ENCODE measurements around the gene TOMM40.

Gene TOMM40

DNA sequence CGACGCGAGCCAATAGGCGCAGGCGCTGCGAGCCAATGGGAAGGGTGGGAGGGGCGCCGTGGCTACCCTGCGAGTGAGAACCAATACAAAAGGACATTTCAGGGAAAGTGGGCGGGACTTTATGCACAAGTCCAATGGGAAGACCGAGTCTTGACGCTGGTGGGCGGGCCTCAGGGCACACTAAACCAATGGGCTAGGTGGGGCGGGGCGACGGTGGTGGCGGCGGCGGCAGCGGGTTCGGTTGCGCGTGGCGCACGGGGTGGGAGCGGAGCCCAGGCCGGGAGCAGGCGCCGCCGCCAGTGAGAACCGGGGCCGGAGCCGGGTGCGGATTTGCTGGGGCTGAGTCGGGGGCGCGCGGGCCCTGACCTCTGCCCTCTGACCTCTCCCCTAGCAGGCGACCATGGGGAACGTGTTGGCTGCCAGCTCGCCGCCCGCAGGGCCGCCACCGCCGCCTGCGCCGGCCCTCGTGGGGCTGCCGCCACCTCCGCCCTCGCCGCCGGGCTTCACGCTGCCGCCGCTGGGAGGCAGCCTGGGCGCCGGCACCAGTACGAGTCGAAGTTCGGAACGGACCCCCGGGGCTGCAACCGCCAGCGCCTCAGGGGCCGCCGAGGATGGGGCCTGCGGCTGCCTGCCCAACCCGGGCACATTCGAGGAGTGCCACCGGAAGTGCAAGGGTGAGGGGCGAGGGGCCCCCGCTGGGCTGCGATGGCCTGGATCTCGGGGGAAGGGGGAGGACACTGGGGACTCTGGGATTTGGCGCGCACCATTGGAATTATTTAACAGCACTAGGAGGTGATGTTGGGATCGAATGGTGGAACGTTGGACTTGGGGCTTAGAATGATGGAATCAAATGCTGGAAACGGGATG is at the start of gene TOMM40:
TOMM40 (plus strand) TSS at position 239 of the 867 bp plus-strand sequence; CDS start at position 401, 162 bp downstream.
- Histone ChIP-seq H3K9ac (ENCODE audit: low read length) (peak within 1 kb of the TSS; percentile 79), H3K27me3 (ENCODE audit: control insufficient read depth, insufficient read depth, low read length) (no peaks in the 10 kb centered on the region), H3K9me3 (ENCODE audit: control insufficient read depth, low read length) (no peaks in the 10 kb centered on the region), H3K4me1 (ENCODE audit: control insufficient read depth, insufficient read depth, low read length) (peaks cover 16% of the 10 kb centered on the region), H3K4me3 (ENCODE audit: low read length) (peak within 1 kb of the TSS; percentile 77), H3K36me3 (ENCODE audit: control insufficient read depth, insufficient read depth, low read length) (peaks cover 7% of the 10 kb centered on the region)

DNA sequence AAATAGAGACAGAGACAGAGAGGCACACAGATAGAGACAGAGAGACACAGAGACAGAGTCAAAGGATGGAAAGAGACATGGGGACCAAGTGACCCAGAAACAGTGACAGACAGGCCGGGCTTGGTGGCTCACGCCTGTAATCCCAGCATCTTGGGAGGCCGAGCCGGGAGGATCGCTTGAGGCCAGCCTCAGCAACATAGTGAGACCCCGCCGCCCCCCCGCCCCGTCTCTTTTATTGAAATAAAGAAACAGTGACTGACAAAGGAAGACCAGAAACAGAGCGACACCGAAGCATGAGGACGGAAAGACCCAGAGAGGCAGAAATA is 45.8 kb upstream of the TOMM40 start:
- no peaks in the 10 kb centered on the region for H3K9me3 ChIP-seq (ENCODE audit: control insufficient read depth, low read length)
- H3K27me3 ChIP-seq (ENCODE audit: control insufficient read depth, insufficient read depth, low read length), result no peaks in the 10 kb centered on the region
- no peaks in the 10 kb centered on the region for H3K36me3 ChIP-seq (ENCODE audit: control insufficient read depth, insufficient read depth, low read length)
- H3K9ac ChIP-seq (ENCODE audit: low read length), result peak overlapping the region; percentile 67
- H3K4me3 ChIP-seq (ENCODE audit: low read length), result peak overlapping the region; percentile 33
- peaks cover 39% of the 10 kb centered on the region for H3K4me1 ChIP-seq (ENCODE audit: control insufficient read depth, insufficient read depth, low read length)

DNA sequence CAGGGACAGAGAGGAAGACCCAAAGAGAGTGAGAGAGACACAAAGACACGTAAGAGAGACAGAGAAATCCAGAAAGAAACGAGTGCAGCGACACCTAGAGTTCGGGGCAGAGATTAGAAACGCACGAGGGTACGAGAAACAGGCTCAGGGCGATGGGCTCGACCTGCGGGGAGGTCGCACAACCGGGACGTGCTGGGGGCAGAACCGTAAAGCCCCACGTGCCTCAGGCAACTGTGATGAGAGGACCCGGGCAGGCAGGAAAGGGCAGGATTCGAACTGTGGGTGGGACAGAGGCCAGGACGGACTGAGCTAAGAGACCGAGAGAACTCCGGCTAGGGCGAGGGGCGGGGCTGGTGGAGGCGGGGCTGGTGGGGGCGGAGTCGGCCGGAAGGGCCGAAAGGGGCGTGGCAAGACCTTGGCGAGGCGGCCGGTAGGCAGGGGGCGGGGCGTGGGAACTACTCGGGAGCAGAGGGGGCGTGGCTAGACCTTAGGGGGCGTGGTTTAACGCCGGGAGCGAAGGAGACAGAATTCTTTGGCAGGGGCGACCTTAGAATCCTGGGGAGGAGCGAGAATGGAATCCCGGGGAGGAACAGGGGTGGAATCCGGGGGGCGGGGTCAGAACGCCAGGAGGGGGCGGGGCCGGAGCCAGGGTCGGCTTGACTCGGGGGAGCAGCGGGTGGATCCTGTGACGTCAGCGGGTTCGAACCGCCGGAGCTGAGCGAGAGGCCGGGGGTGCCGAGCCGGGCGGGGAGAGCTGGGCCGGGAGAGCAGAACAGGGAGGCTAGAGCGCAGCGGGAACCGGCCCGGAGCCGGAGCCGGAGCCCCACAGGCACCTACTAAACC is 45.2 kb upstream of the TOMM40 start, which contains the start of gene NECTIN2:
NECTIN2 (plus strand) TSS at position 686 of the 843 bp plus-strand sequence. CDS start 229 bp downstream, outside the sequence.
- H3K9ac ChIP-seq (ENCODE audit: low read length), result peak within 1 kb of the TSS; percentile 98
- no peaks in the 10 kb centered on the region for H3K27me3 ChIP-seq (ENCODE audit: control insufficient read depth, insufficient read depth, low read length)
- peak within 1 kb of the TSS; percentile 78 for H3K4me3 ChIP-seq (ENCODE audit: low read length)
- no peaks in the 10 kb centered on the region for H3K36me3 ChIP-seq (ENCODE audit: control insufficient read depth, insufficient read depth, low read length)
- no peaks in the 10 kb centered on the region for H3K9me3 ChIP-seq (ENCODE audit: control insufficient read depth, low read length)
- peaks cover 45% of the 10 kb centered on the region for H3K4me1 ChIP-seq (ENCODE audit: control insufficient read depth, insufficient read depth, low read length)

DNA sequence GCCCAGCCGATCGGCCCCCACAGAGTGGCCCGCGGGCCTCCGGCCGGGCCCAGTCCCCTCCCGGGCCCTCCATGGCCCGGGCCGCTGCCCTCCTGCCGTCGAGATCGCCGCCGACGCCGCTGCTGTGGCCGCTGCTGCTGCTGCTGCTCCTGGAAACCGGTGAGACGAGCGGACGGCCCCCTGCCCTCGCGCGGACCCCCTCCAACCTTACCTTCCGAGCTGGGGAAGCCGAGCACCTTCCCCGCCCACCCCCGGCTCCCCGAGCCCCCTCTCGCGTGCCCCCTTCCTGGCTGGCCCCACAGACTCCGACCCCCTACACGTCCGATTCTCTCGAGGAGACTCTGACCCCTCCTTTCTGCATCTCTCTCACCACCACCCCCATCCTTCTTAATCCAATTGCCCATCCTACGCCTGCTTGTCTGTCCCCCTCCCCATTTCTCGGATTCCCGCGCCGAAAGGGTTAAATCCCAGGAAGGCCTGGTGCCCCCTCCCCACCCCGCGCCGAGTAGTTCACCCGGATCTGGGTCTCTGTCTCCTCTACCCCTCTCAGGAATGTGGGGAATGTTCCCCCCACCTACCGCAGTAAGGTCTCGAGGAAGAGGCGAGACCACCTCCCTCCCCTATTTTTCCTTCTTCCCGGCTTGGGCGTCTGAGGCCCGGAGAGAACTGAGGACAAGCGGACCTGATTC is 44.5 kb upstream of the TOMM40 start:
- Histone ChIP-seq H3K36me3 (ENCODE audit: control insufficient read depth, insufficient read depth, low read length) (no peaks in the 10 kb centered on the region), H3K9ac (ENCODE audit: low read length) (peak overlapping the region; percentile 98), H3K4me3 (ENCODE audit: low read length) (peak overlapping the region; percentile 78), H3K4me1 (ENCODE audit: control insufficient read depth, insufficient read depth, low read length) (peaks cover 47% of the 10 kb centered on the region), H3K9me3 (ENCODE audit: control insufficient read depth, low read length) (no peaks in the 10 kb centered on the region), H3K27me3 (ENCODE audit: control insufficient read depth, insufficient read depth, low read length) (no peaks in the 10 kb centered on the region)

DNA sequence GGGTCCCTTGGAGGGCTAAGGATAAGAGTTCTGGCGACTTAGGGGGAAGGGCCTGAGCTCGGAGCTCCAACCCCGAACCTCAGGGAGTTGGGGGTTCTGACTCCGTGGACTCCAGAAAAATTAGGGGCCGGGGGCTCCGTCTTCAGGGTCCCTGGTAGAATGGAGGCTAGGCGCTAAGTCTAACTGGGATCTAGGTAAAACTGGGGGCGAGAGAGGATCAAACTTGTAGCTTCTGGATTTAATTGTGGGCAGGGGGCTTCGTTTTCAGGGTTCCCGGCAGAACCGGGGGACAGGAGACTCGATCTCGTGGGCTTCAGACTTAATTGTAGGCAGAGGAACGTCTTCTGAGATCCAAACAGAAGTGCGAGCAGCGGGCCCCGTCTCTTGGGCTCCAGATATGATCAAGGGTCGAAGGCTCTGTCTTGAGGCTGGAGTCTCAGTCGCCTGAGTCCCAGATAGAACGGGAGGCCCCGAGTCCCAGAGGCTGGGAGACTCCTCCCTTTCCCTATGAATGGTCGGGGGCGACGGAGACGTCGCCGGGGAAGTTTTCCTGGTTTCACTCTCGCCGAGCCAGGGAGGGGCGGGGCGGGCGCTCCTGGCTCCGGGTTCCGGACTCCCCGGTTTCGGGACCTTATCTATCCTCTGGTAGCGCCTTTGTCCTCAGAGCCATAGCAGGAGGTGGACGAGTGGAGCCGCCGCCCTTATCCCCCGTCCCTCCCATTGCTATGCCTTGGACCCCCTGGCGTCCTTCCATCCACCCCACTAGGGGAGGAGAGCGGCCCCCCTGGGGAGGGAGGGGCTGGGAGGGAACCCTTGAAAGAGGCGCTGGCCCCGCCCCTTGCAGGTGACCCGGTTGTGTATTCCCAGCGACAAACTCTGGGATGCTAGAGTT is 43.7 kb upstream of the TOMM40 start:
- peak overlapping the region; percentile 98 for H3K9ac ChIP-seq (ENCODE audit: low read length)
- peaks cover 48% of the 10 kb centered on the region for H3K4me1 ChIP-seq (ENCODE audit: control insufficient read depth, insufficient read depth, low read length)
- no peaks in the 10 kb centered on the region for H3K27me3 ChIP-seq (ENCODE audit: control insufficient read depth, insufficient read depth, low read length)
- peak overlapping the region; percentile 78 for H3K4me3 ChIP-seq (ENCODE audit: low read length)
- no peaks in the 10 kb centered on the region for H3K9me3 ChIP-seq (ENCODE audit: control insufficient read depth, low read length)
- H3K36me3 ChIP-seq (ENCODE audit: control insufficient read depth, insufficient read depth, low read length), result no peaks in the 10 kb centered on the region

DNA sequence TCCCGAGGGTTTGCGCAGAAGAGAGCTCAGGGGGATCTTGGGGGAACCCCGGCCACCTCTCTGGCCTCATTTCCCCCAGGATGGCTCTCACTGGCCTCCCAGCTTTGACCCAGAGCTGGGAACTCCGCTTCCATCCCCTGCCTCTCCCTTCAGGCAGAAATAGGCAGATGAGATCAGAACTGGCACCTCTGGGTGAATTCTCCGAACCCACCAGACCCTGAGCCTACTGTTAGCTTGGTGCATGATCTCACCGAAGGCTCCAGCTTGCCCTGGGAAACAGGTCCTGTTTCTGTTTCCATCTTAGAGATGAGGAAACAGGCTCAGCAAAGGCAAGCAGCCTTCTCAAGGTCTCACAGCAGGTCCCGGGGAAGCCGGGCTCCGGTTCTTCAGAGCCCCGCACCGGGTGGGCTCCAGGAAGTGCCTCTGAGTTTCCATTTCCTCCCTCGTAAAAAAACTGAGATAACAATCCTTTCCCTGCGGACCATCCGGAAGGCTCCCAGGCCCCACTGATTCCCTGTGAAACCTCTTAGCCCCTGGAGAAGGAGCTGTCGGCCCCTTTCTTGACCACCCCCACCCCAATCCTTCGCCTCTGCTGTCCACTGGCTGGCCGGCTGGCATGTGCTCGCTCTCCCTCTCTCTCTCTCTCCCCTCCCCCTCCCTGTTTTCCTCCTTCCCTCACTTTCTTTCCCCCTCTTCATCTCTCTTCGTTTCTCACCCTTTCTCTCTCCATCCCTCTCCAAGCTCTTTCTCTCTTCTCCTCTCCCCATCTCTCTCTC is 42.8 kb upstream of the TOMM40 start:
- no peaks in the 10 kb centered on the region for H3K27me3 ChIP-seq (ENCODE audit: control insufficient read depth, insufficient read depth, low read length)
- H3K9me3 ChIP-seq (ENCODE audit: control insufficient read depth, low read length), result no peaks in the 10 kb centered on the region
- peaks cover 52% of the 10 kb centered on the region for H3K4me1 ChIP-seq (ENCODE audit: control insufficient read depth, insufficient read depth, low read length)
- H3K4me3 ChIP-seq (ENCODE audit: low read length), result peak overlapping the region; percentile 78
- peak overlapping the region; percentile 98 for H3K9ac ChIP-seq (ENCODE audit: low read length)
- no peaks in the 10 kb centered on the region for H3K36me3 ChIP-seq (ENCODE audit: control insufficient read depth, insufficient read depth, low read length)

DNA sequence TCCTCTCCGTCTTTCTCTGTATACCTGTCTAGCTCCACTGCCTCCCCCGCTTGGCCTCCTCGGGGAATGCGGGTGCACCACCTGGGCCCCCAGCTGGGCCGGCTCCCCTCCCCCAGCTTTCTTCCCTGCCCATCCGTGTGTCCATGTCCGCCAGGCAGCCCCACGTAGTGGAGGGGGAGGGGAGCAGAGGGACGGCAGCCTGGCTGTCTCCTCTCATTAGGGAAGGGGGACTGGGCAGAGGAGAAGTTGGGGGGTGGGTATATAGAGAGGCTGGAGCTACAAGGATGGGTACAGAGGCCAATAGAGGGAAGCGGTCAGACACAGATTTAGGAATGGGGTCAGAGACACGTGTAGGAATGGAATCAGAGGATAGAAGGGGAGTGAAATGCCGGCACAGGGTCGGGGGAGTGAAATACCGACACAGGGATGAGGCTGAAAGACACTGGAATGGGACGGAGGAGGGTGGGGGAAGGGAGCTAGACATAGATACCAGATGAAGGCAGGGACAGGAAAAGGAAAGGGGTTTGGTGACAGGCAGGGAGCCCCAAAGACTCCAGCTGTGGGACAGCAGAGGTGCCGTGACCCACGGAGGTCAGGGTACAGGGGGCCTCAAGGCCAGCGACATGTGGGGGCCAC is 42.1 kb upstream of the TOMM40 start:
- no peaks in the 10 kb centered on the region for H3K36me3 ChIP-seq (ENCODE audit: control insufficient read depth, insufficient read depth, low read length)
- H3K9me3 ChIP-seq (ENCODE audit: control insufficient read depth, low read length), result no peaks in the 10 kb centered on the region
- H3K4me3 ChIP-seq (ENCODE audit: low read length), result no peak overlapping the region
- H3K4me1 ChIP-seq (ENCODE audit: control insufficient read depth, insufficient read depth, low read length), result peaks cover 52% of the 10 kb centered on the region
- H3K9ac ChIP-seq (ENCODE audit: low read length), result peak overlapping the region; percentile 98
- H3K27me3 ChIP-seq (ENCODE audit: control insufficient read depth, insufficient read depth, low read length), result no peaks in the 10 kb centered on the region

DNA sequence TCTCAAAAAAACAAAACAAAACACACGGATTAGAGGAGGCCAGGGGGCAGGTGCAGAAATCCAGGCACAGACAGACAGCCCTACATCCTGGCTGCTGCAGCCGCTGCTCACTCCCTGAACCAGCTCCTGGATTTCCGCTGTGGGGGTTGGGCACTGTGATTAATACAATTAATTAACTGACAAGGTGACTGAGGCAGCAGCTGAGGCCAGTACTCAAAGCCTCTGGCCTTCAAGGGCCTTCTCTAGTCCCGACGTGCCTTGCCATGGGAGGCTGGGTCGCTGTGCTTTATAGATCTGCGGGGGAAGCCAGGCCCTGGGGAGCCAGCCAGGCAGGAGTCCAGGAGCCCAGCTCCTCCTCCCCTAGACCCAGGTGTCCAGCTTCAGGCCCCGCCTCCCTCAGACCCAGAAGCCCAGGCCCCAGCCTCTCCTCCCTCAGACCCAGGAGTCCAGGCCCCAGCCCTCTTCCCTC is 40.4 kb upstream of the TOMM40 start:
- no peaks in the 10 kb centered on the region for H3K9me3 ChIP-seq (ENCODE audit: control insufficient read depth, low read length)
- H3K27me3 ChIP-seq (ENCODE audit: control insufficient read depth, insufficient read depth, low read length), result no peaks in the 10 kb centered on the region
- H3K9ac ChIP-seq (ENCODE audit: low read length), result no peak overlapping the region
- H3K4me1 ChIP-seq (ENCODE audit: control insufficient read depth, insufficient read depth, low read length), result peaks cover 37% of the 10 kb centered on the region
- no peak overlapping the region for H3K4me3 ChIP-seq (ENCODE audit: low read length)
- no peaks in the 10 kb centered on the region for H3K36me3 ChIP-seq (ENCODE audit: control insufficient read depth, insufficient read depth, low read length)

DNA sequence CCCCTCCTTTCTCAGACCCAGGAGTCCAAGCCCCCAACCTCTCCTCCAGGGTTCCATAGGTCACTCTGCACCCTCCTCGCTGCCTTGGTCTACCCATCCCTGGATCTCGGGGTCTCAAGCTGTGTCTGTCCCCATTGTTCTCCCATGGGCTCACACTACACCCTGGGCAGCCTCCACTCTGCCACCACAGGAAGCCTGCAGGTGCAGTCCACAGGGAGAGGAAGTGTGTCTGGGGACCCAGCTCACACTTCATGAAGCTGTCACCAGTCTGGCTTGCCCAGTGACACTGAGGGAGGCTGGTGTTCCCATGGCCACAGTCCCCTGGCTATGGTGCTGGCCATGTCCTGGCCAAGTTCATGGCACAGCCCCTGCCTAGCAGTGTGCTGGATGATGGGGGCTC is 39.6 kb upstream of the TOMM40 start:
- Histone ChIP-seq H3K4me3 (ENCODE audit: low read length) (no peak overlapping the region), H3K36me3 (ENCODE audit: control insufficient read depth, insufficient read depth, low read length) (no peaks in the 10 kb centered on the region), H3K9ac (ENCODE audit: low read length) (no peak overlapping the region), H3K27me3 (ENCODE audit: control insufficient read depth, insufficient read depth, low read length) (no peaks in the 10 kb centered on the region), H3K4me1 (ENCODE audit: control insufficient read depth, insufficient read depth, low read length) (peaks cover 43% of the 10 kb centered on the region), H3K9me3 (ENCODE audit: control insufficient read depth, low read length) (no peaks in the 10 kb centered on the region)

DNA sequence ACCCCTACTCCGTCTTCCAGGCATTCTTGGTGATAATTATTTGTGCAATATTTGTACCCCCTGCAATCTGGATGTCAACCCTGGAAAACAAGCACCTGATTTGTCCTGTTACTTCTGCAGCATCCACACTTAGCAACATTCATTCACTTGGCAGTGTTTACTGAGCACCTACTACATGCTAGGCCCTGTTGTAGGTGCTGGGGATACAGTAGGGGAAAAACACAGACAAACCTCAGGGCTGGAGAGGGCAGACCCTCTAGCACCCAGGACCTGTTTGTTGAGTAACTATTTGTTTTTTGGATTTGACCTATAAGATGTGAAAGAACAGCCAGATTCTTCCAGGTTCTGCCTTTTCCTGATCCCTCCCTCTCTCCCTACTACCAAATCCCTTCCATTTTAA is 35.4 kb upstream of the TOMM40 start:
- Histone ChIP-seq H3K4me1 (ENCODE audit: control insufficient read depth, insufficient read depth, low read length) (peaks cover 34% of the 10 kb centered on the region), H3K9ac (ENCODE audit: low read length) (no peak overlapping the region), H3K27me3 (ENCODE audit: control insufficient read depth, insufficient read depth, low read length) (no peaks in the 10 kb centered on the region), H3K9me3 (ENCODE audit: control insufficient read depth, low read length) (no peaks in the 10 kb centered on the region), H3K4me3 (ENCODE audit: low read length) (no peak overlapping the region), H3K36me3 (ENCODE audit: control insufficient read depth, insufficient read depth, low read length) (no peaks in the 10 kb centered on the region)

Measured in mucosa of stomach (tissue), 1 donor.